GM12873 (cell line): ENCODE measurements around the gene ETV1.

Source experiments
- TF ChIP-seq, protein P1 (sequence below): IDR thresholded peaks from 2 replicates; pipeline ENCODE4 v1.5.1; 2012; ENCODE audit warnings: low read depth, mild to moderate bottlenecking, moderate library complexity, low read length, control low read depth; ENCODE audit not compliant: insufficient read depth; ENCODE audit errors: missing control alignments

ETV1 gene

DNA sequence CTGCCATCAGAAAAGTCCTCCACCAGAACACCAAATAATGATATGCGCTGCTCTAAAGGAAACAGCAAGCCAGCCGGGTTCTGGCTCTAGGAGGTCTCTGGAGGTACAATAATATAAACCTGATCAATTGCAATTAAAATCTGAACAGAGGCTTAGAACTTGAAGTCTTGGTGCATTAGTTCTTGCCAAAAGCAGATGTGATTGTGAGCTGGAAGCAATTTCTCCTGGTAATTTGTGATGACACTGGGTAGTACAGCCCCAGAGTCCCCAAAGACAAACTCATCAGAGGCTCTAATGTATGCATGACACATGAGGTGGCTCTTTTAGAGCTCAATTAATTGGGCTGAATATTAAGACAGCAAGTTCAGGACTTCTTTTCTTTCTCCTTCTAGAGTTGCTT, 3.3 kb downstream of the ETV1 start:
- TF ChIP-seq, protein P1, sequence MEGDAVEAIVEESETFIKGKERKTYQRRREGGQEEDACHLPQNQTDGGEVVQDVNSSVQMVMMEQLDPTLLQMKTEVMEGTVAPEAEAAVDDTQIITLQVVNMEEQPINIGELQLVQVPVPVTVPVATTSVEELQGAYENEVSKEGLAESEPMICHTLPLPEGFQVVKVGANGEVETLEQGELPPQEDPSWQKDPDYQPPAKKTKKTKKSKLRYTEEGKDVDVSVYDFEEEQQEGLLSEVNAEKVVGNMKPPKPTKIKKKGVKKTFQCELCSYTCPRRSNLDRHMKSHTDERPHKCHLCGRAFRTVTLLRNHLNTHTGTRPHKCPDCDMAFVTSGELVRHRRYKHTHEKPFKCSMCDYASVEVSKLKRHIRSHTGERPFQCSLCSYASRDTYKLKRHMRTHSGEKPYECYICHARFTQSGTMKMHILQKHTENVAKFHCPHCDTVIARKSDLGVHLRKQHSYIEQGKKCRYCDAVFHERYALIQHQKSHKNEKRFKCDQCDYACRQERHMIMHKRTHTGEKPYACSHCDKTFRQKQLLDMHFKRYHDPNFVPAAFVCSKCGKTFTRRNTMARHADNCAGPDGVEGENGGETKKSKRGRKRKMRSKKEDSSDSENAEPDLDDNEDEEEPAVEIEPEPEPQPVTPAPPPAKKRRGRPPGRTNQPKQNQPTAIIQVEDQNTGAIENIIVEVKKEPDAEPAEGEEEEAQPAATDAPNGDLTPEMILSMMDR, result no peak

GRCh38 chr7:13984831-13985685, 4.4 kb downstream of the ETV1 start:
- TF ChIP-seq, protein P1, result no peak

- TF ChIP-seq, protein P1, result no peak
Measured at GRCh38 chr7:13984061-13984460, 5.4 kb downstream of the ETV1 start.

GRCh38 chr7:13982940-13983677, 6.4 kb downstream of the ETV1 start:
- TF ChIP-seq, protein P1, result no peak

- TF ChIP-seq, protein P1, result no peak
Measured at GRCh38 chr7:13981070-13981469, 8.4 kb downstream of the ETV1 start.

DNA sequence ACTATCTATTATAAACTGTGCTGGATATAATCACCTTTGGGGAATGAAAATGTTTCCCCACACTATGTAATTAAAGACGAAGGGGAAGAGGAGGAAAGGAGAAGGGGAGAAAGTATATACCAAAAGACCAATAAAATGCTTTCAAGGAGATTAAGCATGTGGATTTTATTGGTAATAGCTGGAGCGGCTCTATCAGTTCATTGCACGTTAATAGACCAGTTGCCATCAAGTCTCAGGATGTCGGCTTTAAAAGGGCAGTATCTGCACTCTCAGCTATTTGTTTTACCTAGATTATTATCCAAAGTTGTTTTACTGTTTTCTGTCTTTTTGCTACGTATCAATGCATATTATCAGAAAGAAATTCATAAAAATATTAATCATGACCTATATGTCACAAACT, 9.0 kb downstream of the ETV1 start:
- TF ChIP-seq, protein P1, result no peak

DNA sequence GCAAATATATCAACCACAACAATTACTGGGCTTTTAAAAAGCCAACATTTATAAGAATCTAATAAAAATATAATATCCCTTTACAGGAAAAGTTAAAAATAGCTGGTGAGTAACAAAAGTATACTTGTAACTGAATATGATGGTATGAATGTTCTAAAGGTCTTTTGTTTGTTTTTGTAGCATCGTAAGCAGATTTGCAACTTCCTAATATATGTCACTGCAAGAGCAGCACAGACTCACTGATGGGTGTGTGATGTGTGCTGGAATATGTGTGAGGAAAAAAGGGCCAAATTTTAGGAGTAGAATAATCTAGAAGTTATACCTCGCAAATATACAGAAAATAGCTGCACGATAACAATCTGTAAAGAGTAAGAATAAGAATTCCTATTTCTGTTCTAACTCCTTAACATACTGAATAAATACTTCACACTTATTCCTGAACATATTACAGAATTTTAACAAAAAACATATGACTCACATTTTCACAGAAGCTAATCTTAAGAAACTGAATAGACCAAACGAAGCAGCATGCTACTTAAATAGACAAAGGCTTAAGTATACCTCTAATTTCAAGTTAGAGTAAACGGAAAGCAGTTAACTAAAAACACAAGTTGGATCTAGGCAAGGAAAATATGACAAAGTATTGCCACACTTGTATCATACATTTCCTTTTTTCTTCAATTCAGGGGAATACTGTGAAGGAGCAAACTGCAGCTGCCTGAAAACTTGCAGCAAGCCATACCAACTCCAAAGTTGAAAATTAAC, 9.6 kb downstream of the ETV1 start:
- TF ChIP-seq, protein P1, result no peak
